Mesenchymal stem cell (in vitro differentiated cells and primary cell): ENCODE results near the gene CAPN15.

Experiments
- DNase-seq: peaks from one replicate; pipeline ENCODE4 v3.0.0-alpha.2; 2013
- H2AFZ ChIP-seq: one replicate; pipeline ENCODE4 v1.6.1; 2013; ENCODE audit warnings: low read depth, mild to moderate bottlenecking, control low read depth, inconsistent platforms, low read length, moderate library complexity
- H2AK5ac ChIP-seq: 2 replicates; pipeline ENCODE4 v1.6.1; 2013; ENCODE audit warnings: low read length, moderate library complexity, mild to moderate bottlenecking, inconsistent platforms; ENCODE audit not compliant: severe bottlenecking
- H2BK120ac ChIP-seq: one replicate; pipeline ENCODE4 v1.6.1; 2013; ENCODE audit warnings: low read depth, mild to moderate bottlenecking, inconsistent platforms, low read length, moderate library complexity
- H2BK12ac ChIP-seq, 2 experiments: one replicate each; pipeline ENCODE4 v1.6.1; 2013; ENCODE audit warnings: inconsistent platforms in 2 of 2, low read length in 2 of 2, mild to moderate bottlenecking in 2 of 2, moderate library complexity in 2 of 2, control low read depth in 1 of 2
- H2BK15ac ChIP-seq: one replicate; pipeline ENCODE4 v1.6.1; 2013; ENCODE audit warnings: mild to moderate bottlenecking, low read depth, inconsistent platforms; ENCODE audit not compliant: poor library complexity, severe bottlenecking
- H2BK5ac ChIP-seq: 2 replicates; pipeline ENCODE4 v1.6.1; 2013; ENCODE audit warnings: low read depth, mild to moderate bottlenecking, low read length, control low read depth, inconsistent platforms; ENCODE audit not compliant: poor library complexity, severe bottlenecking
- H3K14ac ChIP-seq, 2 experiments: one replicate each; pipeline ENCODE4 v1.6.1; 2013; ENCODE audit warnings: inconsistent platforms in 2 of 2, low read length in 2 of 2, control low read depth in 1 of 2, mild to moderate bottlenecking in 1 of 2, moderate library complexity in 1 of 2
- H3K18ac ChIP-seq, 2 experiments: one replicate each; pipeline ENCODE4 v1.6.1; 2013; ENCODE audit warnings: inconsistent platforms in 2 of 2, low read length in 2 of 2, control low read depth in 1 of 2, low read depth in 1 of 2, mild to moderate bottlenecking in 1 of 2
- H3K23ac ChIP-seq, 2 experiments: one replicate each; pipeline ENCODE4 v1.6.1; 2013; ENCODE audit warnings: inconsistent platforms in 2 of 2, low read length in 2 of 2, mild to moderate bottlenecking in 2 of 2, moderate library complexity in 2 of 2, control low read depth in 1 of 2
- H3K27ac ChIP-seq: 2 replicates; pipeline ENCODE4 v1.5.1; 2013; ENCODE audit warnings: mild to moderate bottlenecking, moderate library complexity, low read length, control low read depth, inconsistent platforms; ENCODE audit not compliant: poor library complexity, severe bottlenecking
- H3K27me3 ChIP-seq, 2 experiments: 2 replicates each; pipeline versions ENCODE4 v1.6.1 to v1.7.0; 2013; ENCODE audit warnings: low read length in 2 of 2, mild to moderate bottlenecking in 2 of 2, moderate library complexity in 2 of 2, control low read depth in 1 of 2, inconsistent platforms in 1 of 2; ENCODE audit not compliant: control insufficient read depth in 1 of 2, insufficient read depth in 1 of 2
- H3K36me3 ChIP-seq, 2 experiments: 2 replicates each; pipeline versions ENCODE4 v1.6.1 to v1.7.0; 2013; ENCODE audit warnings: low read length in 2 of 2, control low read depth in 1 of 2, inconsistent platforms in 1 of 2, low read depth in 1 of 2, mild to moderate bottlenecking in 1 of 2; ENCODE audit not compliant: insufficient read depth in 2 of 2, control insufficient read depth in 1 of 2
- H3K4ac ChIP-seq, 2 experiments: one replicate each; pipeline ENCODE4 v1.6.1; 2013; ENCODE audit warnings: inconsistent platforms in 2 of 2, low read length in 2 of 2, mild to moderate bottlenecking in 2 of 2, moderate library complexity in 2 of 2, control low read depth in 1 of 2, low read depth in 1 of 2
- H3K4me1 ChIP-seq: 2 replicates; pipeline ENCODE4 v1.6.1; 2013; ENCODE audit warnings: low read depth, low read length, control low read depth; ENCODE audit not compliant: control insufficient read depth, insufficient read depth
- H3K4me2 ChIP-seq: 2 replicates; pipeline ENCODE4 v1.6.1; 2013; ENCODE audit warnings: low read length, mild to moderate bottlenecking, inconsistent platforms; ENCODE audit not compliant: poor library complexity, severe bottlenecking
- H3K4me3 ChIP-seq, 2 experiments: 2 replicates each; pipeline versions ENCODE4 v1.5.1 to v1.7.0; 2013; ENCODE audit warnings: low read length in 2 of 2, mild to moderate bottlenecking in 2 of 2, control low read depth in 1 of 2, low read depth in 1 of 2; ENCODE audit not compliant: insufficient read depth in 1 of 2
- H3K79me1 ChIP-seq: replicated peaks from 2 replicates; pipeline ENCODE4 v1.6.1; 2013; ENCODE audit warnings: mild to moderate bottlenecking, control low read depth, low read length, inconsistent platforms; ENCODE audit not compliant: poor library complexity, severe bottlenecking
- H3K9ac ChIP-seq: 2 replicates; pipeline ENCODE4 v1.7.0; 2013; ENCODE audit warnings: mild to moderate bottlenecking, low read length, moderate library complexity
- H3K9me3 ChIP-seq: 2 replicates; pipeline ENCODE4 v1.7.0; 2013; ENCODE audit warnings: mild to moderate bottlenecking, low read length; ENCODE audit not compliant: control insufficient read depth
- H4K8ac ChIP-seq: one replicate; pipeline ENCODE4 v1.6.1; 2013; ENCODE audit warnings: inconsistent platforms, mild to moderate bottlenecking, low read length, moderate library complexity
- H4K91ac ChIP-seq: one replicate; pipeline ENCODE4 v1.6.1; 2013; ENCODE audit warnings: mild to moderate bottlenecking, low read length, inconsistent platforms
- WGBS: methylation state at CpG from one replicate; pipeline ENCODE4 v1.1.7; 2013; ENCODE audit warnings: mixed read lengths; 5-methylcytosine and 5-hydroxymethylcytosine counted together

Gene CAPN15

DNA sequence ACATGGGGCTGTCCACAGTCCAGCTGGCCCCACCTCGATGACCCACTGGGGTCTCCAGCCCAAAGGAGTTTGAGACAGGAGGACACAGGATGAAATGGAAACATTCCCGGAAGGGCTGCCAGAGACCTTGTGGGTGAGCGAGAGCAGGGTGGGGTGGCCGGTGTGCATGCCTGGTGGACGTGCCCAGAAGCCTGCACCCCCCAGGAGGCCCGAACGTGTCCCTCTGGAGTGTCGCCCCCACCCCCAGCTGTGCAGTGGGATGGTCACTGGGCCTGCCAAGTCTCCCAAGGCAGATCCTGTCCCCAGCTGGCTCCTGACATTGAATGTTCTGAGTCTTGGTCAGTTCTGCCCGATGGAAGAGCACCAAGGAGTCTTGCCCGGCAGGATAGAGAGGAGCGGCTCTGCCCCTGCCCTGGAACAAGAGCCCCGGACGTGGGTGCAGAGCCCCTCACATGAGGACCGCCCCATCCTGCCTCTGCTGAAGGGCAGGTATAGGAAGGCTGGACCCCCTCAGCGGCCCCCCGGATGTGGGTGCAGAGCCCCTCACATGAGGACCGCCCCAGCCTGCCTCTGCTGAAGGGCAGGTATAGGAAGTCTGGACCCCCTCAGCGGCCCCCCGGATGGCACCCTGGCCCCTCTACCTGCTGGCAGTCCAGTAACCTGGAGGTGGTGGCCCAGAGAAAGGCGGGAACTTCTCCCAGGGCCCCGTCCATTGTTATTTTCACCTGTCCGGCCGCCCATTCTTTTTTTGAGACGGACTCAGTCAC is 3.1 kb upstream of the CAPN15 start:
- no peak overlapping the region for H3K9ac ChIP-seq
- H3K23ac ChIP-seq: peak overlapping the region in 1 of 2 experiments; percentile 65
- H3K27ac ChIP-seq: no peak overlapping the region
- H3K18ac ChIP-seq: peak overlapping the region in 1 of 2 experiments; percentile 56
- no peak overlapping the region for H2AFZ ChIP-seq
- no peak overlapping the region for H2BK120ac ChIP-seq
- H2BK5ac ChIP-seq: no peak overlapping the region
- no peak overlapping the region for H4K91ac ChIP-seq
- 94% methylated on average over 24 of the region's 24 CpGs for WGBS
- no peak overlapping the region for H3K4me3 ChIP-seq
- H2AK5ac ChIP-seq: no peak overlapping the region
- no peaks in the 10 kb centered on the region for H3K27me3 ChIP-seq
- H3K36me3 ChIP-seq: peaks cover 22 to 48% of the 10 kb centered on the region in 2 experiments
- H3K4ac ChIP-seq: peak overlapping the region; percentile 36 to 40
- no peak overlapping the region for H3K4me2 ChIP-seq
- peak overlapping the region; percentile 35 for H4K8ac ChIP-seq
- H3K79me1 ChIP-seq: peaks cover 13% of the 10 kb centered on the region
- H3K4me1 ChIP-seq: peaks cover 38% of the 10 kb centered on the region
- H3K14ac ChIP-seq: no peak overlapping the region
- no peak for DNase-seq
- peak overlapping the region in 1 of 2 experiments; percentile 0 for H2BK12ac ChIP-seq
- H2BK15ac ChIP-seq: no peak overlapping the region
- no peaks in the 10 kb centered on the region for H3K9me3 ChIP-seq

DNA sequence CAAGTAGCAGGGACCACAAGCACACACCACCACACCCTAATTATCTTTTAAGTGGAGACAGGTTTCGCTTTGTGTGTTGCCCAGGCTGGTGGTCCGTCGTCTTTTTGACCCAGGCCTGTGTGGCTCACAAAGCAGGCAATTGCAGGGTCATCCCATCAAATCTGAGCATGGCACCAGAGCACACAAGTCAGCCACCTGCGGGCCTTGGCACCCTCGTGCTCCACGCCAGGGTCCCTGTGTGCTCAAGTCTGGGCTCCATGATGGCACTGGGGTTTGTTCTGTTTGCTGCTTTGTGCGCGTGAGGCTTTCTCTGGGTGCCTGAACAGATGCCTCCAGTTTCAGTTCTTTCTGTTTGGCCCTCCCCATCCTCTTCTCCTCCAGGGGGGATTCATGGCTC is 2.4 kb upstream of the CAPN15 start:
- no peak overlapping the region for H2BK5ac ChIP-seq
- WGBS: 97% methylated on average over 8 of the region's 8 CpGs

DNA sequence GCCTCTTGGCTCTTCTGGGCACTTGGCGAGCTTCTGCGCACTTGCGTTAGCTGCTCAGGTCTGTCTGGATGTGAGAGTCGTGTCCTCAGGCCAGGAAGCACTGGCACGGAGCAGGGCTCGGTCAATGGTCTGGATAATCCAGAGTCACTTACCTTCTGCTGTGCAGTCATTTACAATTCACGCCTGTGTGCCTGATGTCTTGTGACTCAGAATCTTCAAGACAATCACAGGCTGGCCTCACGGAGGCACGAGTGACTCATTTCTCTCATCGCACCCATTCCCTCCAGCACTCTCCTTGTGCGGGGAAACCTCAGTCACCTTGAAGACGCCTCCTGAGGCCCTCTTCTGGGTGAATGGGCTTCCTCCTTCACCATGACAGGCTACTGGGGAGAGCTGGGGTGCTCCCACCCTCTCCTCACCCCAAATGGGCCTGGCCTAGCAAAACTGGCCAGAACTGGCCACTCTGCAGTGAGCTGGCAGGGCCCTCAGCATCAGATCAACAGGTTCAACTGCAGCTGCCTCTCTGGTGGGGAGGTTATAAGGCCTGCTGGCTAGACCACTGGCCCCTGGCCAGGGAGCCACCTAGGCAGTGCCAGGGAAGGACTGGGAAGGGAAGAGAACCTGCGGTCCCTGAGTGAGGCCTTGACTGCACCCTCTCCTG is 1.9 kb upstream of the CAPN15 start:
- peak overlapping the region; percentile 12 for H2AK5ac ChIP-seq
- H3K79me1 ChIP-seq: peaks cover 13% of the 10 kb centered on the region
- peak overlapping the region; percentile 37 for H3K27ac ChIP-seq
- peak overlapping the region in 1 of 2 experiments; percentile 93 for H3K4me3 ChIP-seq
- peak overlapping the region; percentile 40 for H4K91ac ChIP-seq
- H2BK15ac ChIP-seq: no peak overlapping the region
- no peak overlapping the region for H2BK5ac ChIP-seq
- H3K9me3 ChIP-seq: no peaks in the 10 kb centered on the region
- WGBS: 36% methylated on average over 13 of the region's 13 CpGs
- peak overlapping the region; percentile 94 for H3K9ac ChIP-seq
- H3K36me3 ChIP-seq: peaks cover 20 to 47% of the 10 kb centered on the region in 2 experiments
- H2BK12ac ChIP-seq: peak overlapping the region in 1 of 2 experiments; percentile 38
- H3K4me2 ChIP-seq: peak overlapping the region; percentile 70
- no peak overlapping the region for H2BK120ac ChIP-seq
- no peaks in the 10 kb centered on the region for H3K27me3 ChIP-seq
- peak overlapping the region; percentile 66 for H4K8ac ChIP-seq
- H3K4ac ChIP-seq: peak overlapping the region; percentile 31 to 92
- H3K14ac ChIP-seq: peak overlapping the region in 1 of 2 experiments; percentile 80
- peak overlapping the region; percentile 33 to 98 for H3K18ac ChIP-seq
- H3K23ac ChIP-seq: peak overlapping the region in 1 of 2 experiments; percentile 66
- DNase-seq: peak; percentile 95
- H3K4me1 ChIP-seq: peaks cover 50% of the 10 kb centered on the region
- no peak overlapping the region for H2AFZ ChIP-seq

More for the DNA sequence above, 2.4 kb upstream of the CAPN15 start:
- Histone ChIP-seq H4K91ac (no peak overlapping the region), H3K9me3 (no peaks in the 10 kb centered on the region), H3K27ac (peak overlapping the region; percentile 37), H2AK5ac (no peak overlapping the region), H2BK15ac (no peak overlapping the region), H2AFZ (no peak overlapping the region), H3K27me3 (no peaks in the 10 kb centered on the region), H3K4me3 (peak overlapping the region in 1 of 2 experiments; percentile 93), H3K79me1 (peaks cover 13% of the 10 kb centered on the region), H3K4ac (peak overlapping the region; percentile 36 to 60), H3K4me1 (peaks cover 45% of the 10 kb centered on the region), H3K4me2 (no peak overlapping the region), H2BK120ac (no peak overlapping the region), H3K23ac (no peak overlapping the region), H2BK12ac (peak overlapping the region in 1 of 2 experiments; percentile 51), H3K9ac (peak overlapping the region; percentile 94), H3K18ac (peak overlapping the region in 1 of 2 experiments; percentile 31), H4K8ac (no peak overlapping the region), H3K14ac (peak overlapping the region in 1 of 2 experiments; percentile 57), H3K36me3 (peaks cover 23 to 48% of the 10 kb centered on the region in 2 experiments)
- DNase-seq: no peak
